Measurements from ENCODE around the gene TIAM2.

Gene TIAM2

DNA sequence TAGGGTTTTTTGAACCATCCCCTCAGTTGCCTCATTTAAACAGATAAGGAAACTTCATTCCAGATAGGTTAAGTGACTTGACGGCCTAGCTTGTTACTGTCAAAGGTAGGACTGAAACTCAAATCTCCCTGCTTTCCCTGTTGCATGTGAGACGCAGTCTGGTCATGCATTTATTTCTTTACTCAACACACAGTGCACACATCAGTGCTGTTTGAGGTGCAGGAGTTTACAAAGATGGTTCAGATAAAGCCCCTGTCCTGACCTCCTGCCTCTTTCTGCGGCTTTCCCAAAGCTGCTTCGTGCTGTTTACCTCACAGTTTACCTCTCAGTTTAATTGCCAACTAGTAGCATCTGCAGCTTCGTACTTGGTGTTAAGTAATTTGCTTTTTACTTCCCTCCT, 26.6 kb downstream of the TIAM2 start:
- TF ChIP-seq, protein P1, sequence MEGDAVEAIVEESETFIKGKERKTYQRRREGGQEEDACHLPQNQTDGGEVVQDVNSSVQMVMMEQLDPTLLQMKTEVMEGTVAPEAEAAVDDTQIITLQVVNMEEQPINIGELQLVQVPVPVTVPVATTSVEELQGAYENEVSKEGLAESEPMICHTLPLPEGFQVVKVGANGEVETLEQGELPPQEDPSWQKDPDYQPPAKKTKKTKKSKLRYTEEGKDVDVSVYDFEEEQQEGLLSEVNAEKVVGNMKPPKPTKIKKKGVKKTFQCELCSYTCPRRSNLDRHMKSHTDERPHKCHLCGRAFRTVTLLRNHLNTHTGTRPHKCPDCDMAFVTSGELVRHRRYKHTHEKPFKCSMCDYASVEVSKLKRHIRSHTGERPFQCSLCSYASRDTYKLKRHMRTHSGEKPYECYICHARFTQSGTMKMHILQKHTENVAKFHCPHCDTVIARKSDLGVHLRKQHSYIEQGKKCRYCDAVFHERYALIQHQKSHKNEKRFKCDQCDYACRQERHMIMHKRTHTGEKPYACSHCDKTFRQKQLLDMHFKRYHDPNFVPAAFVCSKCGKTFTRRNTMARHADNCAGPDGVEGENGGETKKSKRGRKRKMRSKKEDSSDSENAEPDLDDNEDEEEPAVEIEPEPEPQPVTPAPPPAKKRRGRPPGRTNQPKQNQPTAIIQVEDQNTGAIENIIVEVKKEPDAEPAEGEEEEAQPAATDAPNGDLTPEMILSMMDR (IDR thresholded peaks at IDR 0.05; ENCODE audit: poor library complexity, severe bottlenecking), result no peak
- no peak overlapping the region for H3K4me3 ChIP-seq (ENCODE audit: severe bottlenecking)
- no peaks in the 10 kb centered on the region for H3K36me3 ChIP-seq (ENCODE audit: low read depth)
- ATAC-seq (ENCODE audit: low read depth) (no peak), DNase-seq (ENCODE audit: low spot score) (no peak)
- H3K4me1 ChIP-seq (ENCODE audit: insufficient read depth, poor library complexity, severe bottlenecking), result peaks cover 10% of the 10 kb centered on the region
- H3K27me3 ChIP-seq (ENCODE audit: insufficient read depth, poor library complexity, severe bottlenecking), result no peaks in the 10 kb centered on the region
- no peak overlapping the region for H3K27ac ChIP-seq (ENCODE audit: poor library complexity, severe bottlenecking)
- no peaks in the 10 kb centered on the region for H3K9me3 ChIP-seq (ENCODE audit: severe bottlenecking)

DNA sequence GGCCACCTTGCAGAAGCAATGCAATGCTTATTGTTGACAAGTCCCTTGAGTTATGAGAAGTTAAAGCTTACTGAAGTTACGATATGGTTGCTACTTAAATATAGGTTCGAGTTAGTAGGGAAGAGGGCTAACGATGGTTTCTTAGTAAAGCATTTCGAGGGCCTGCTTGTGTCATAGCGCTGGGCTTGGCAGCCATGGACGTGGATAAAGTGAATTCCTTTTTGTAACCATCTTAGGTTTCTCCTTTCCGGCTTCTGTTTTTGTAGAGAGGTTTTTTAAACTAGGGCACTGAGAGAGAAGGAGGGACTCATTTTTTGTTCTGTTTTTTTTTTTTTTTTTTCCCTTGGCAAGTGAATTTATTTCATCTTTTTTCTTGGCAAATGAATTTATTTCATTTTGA, 27.6 kb downstream of the TIAM2 start:
- Histone ChIP-seq H3K4me3 (ENCODE audit: severe bottlenecking) (no peak overlapping the region), H3K27me3 (ENCODE audit: insufficient read depth, poor library complexity, severe bottlenecking) (no peaks in the 10 kb centered on the region), H3K9me3 (ENCODE audit: severe bottlenecking) (no peaks in the 10 kb centered on the region), H3K4me1 (ENCODE audit: insufficient read depth, poor library complexity, severe bottlenecking) (peaks cover 14% of the 10 kb centered on the region), H3K27ac (ENCODE audit: poor library complexity, severe bottlenecking) (no peak overlapping the region), H3K36me3 (ENCODE audit: low read depth) (no peaks in the 10 kb centered on the region)
- TF ChIP-seq, protein P1 (IDR thresholded peaks at IDR 0.05; ENCODE audit: poor library complexity, severe bottlenecking), result no peak
- ATAC-seq (ENCODE audit: low read depth) (no peak), DNase-seq (ENCODE audit: low spot score) (no peak)

DNA sequence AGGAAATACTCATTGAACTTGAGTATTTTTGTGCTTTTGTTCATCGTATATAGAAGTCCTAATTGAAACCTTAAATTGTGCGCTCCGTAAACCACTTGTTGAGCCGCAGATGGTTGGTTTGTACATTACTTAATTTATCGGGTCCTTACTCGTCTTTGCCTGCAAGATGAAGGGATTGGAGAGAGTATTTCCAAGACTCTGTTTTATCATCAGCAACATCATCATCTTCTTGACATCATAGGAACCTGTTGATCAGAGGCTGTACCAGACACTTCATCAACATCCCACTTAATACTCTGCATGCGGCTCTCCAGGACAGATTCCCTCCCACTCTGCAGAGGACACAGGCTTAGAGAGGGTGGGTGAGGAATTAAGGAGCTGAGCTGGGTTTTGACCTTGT, 28.6 kb downstream of the TIAM2 start:
- TF ChIP-seq, protein P1 (IDR thresholded peaks at IDR 0.05; ENCODE audit: poor library complexity, severe bottlenecking), result no peak
- H3K4me3 ChIP-seq (ENCODE audit: severe bottlenecking), result no peak overlapping the region
- no peak for DNase-seq (ENCODE audit: low spot score)
- ATAC-seq (ENCODE audit: low read depth), result no peak
- no peak overlapping the region for H3K27ac ChIP-seq (ENCODE audit: poor library complexity, severe bottlenecking)
- H3K27me3 ChIP-seq (ENCODE audit: insufficient read depth, poor library complexity, severe bottlenecking), result no peaks in the 10 kb centered on the region
- peaks cover 14% of the 10 kb centered on the region for H3K4me1 ChIP-seq (ENCODE audit: insufficient read depth, poor library complexity, severe bottlenecking)
- no peaks in the 10 kb centered on the region for H3K36me3 ChIP-seq (ENCODE audit: low read depth)
- H3K9me3 ChIP-seq (ENCODE audit: severe bottlenecking), result no peaks in the 10 kb centered on the region

DNA sequence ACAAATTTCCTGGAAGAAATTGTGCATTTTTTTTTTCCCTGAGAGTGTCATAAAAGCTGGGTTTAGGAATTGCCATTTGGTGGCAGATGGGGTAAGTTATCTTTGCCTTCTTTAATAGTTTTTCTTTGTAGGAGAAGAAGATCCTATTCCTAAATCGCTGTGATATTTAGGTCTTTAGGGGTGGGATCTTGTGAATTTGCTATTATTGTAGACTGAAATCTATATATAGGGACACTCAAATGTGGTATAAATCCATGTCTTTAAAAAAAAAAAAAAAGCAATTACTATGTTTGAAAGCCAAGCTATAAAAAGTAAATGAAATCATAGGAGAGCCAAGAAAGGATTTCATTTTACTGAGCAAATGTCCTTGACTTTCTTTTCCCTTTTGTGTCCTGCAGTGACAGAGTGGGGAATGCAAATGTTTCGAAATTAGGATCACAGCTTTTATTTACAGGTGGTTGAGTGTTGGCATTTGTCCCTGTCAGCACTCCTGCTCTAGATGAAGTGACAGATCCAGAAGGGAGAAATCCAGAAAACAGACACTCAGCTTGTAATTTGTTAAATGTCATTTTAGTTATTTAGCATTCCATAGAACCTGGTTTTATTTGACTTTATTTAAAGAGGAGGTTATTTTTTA, 29.4 kb downstream of the TIAM2 start:
- Histone ChIP-seq H3K9me3 (ENCODE audit: severe bottlenecking) (no peaks in the 10 kb centered on the region), H3K4me1 (ENCODE audit: insufficient read depth, poor library complexity, severe bottlenecking) (peaks cover 14% of the 10 kb centered on the region), H3K4me3 (ENCODE audit: severe bottlenecking) (no peak overlapping the region), H3K27ac (ENCODE audit: poor library complexity, severe bottlenecking) (no peak overlapping the region), H3K36me3 (ENCODE audit: low read depth) (no peaks in the 10 kb centered on the region), H3K27me3 (ENCODE audit: insufficient read depth, poor library complexity, severe bottlenecking) (no peaks in the 10 kb centered on the region)
- no peak for ATAC-seq (ENCODE audit: low read depth)
- TF ChIP-seq, protein P1 (IDR thresholded peaks at IDR 0.05; ENCODE audit: poor library complexity, severe bottlenecking), result no peak
- DNase-seq (ENCODE audit: low spot score), result no peak

DNA sequence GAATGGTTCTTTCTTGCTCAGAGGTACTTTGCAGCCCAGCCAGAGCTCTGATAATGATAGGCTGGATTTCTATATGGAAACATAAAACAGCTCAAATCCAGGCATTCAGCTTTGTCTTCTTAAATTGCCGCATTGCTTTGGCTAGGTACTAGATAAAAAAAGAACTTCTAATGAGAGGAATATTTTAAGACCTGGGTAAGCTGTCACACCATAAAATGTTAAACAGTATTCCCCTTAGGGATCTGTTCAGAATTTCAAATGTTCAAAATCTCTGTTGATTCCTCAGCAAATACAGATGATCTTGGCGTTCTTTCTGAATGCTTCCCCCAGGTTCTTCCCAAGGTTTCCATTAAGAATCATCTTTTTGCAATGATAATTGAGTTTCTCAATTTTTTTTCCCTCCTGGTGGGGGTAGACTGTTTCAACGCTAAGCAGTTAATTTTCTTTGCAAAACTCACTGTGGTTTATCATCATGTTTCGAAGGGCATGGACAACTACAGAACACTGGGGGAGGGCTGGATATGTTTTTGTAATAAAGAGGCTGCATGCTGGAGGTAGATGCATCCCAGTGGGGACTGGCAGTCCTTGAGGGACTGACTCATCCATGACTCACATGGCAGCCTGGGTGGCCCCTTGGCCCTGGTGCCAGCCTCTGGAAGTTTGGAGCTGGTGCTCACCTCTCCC, 31.0 kb downstream of the TIAM2 start:
- no peaks in the 10 kb centered on the region for H3K36me3 ChIP-seq (ENCODE audit: low read depth)
- H3K27ac ChIP-seq (ENCODE audit: poor library complexity, severe bottlenecking), result peak overlapping the region; percentile 39
- peak; percentile 89 for DNase-seq (ENCODE audit: low spot score)
- TF ChIP-seq, protein P1 (IDR thresholded peaks at IDR 0.05; ENCODE audit: poor library complexity, severe bottlenecking), result no peak
- peaks cover 21% of the 10 kb centered on the region for H3K4me1 ChIP-seq (ENCODE audit: insufficient read depth, poor library complexity, severe bottlenecking)
- H3K9me3 ChIP-seq (ENCODE audit: severe bottlenecking), result no peaks in the 10 kb centered on the region
- peak; percentile 95 for ATAC-seq (ENCODE audit: low read depth)
- no peaks in the 10 kb centered on the region for H3K27me3 ChIP-seq (ENCODE audit: insufficient read depth, poor library complexity, severe bottlenecking)
- no peak overlapping the region for H3K4me3 ChIP-seq (ENCODE audit: severe bottlenecking)
